HCT116 (cell line): ENCODE data around the gene TMPRSS13. TPM values are rescaled to one million over a fixed set of nuclear protein-coding genes. Genes with fewer than 3 reads are reported as not detected.

Experiments used
- ATAC-seq: fragments of 200-7000 bp; cut with Tn5 transposase; 2 replicates; pipeline ENCODE4 v1.9.1; 2020; ENCODE audit warnings: mild to moderate bottlenecking, moderate library complexity
- BruUV-seq: library from RNA; stranded (reverse); fragments of 400-500 nt; replicated peaks from 2 replicates; lab custom pipeline; 2021; lab: Mats Ljungman, UMichigan
- CTCF ChIA-PET: fragments of 300-600 bp; sonication (Branson Sonifier 250); formaldehyde crosslinking; loops from one replicate; lab custom pipeline; 2021; ENCODE audit warnings: antibody characterized with exemption; lab: Charles Lee
- POLR2A ChIA-PET: fragments of 300-600, 350-600 bp; sonication (Branson Sonifier 250); formaldehyde crosslinking; loops from one replicate; lab custom pipeline; 2021; ENCODE audit warnings: antibody characterized with exemption; lab: Charles Lee
- RAD21 ChIA-PET, 2 experiments: fragments of 300-600 bp; sonication (Branson Sonifier 250); formaldehyde crosslinking; loops; one replicate each; lab custom pipeline; 2023; ENCODE audit warnings: low total read pairs in 2 of 2; ENCODE audit not compliant: uncharacterized antibody in 2 of 2, unreplicated experiment in 2 of 2, low non-redundant PET in 1 of 2; lab: Charles Lee
- DNase-seq: peaks from one replicate; pipeline ENCODE4 v3.0.0-alpha.2; 2010; ENCODE audit warnings: low read depth, low spot score
- H2AFZ ChIP-seq: fragments of 200-600 bp; shearing (Covaris generic), sonication (generic); 2 replicates; pipeline ENCODE4 v1.6.1; 2017; ENCODE audit warnings: low read depth, mixed run types, mixed read lengths, antibody characterized with exemption, low read length; ENCODE audit not compliant: poor library complexity, severe bottlenecking
- H3K27ac ChIP-seq: 2 replicates; pipeline ENCODE4 v1.5.1; 2012; ENCODE audit warnings: low read depth, low read length
- H3K27me3 ChIP-seq: fragments of 200-600 bp; sonication (generic); 2 replicates; pipeline ENCODE4 v1.6.1; 2016; ENCODE audit warnings: mixed run types, low read length, mixed read lengths; ENCODE audit not compliant: insufficient read depth
- H3K36me3 ChIP-seq, 2 experiments: fragments of 200-500 bp in 1 of 2; fragments of 200-600 bp in 1 of 2; sonication (Bioruptor generic) in 1 of 2; sonication (generic) in 1 of 2; 2 replicates each; pipeline versions ENCODE4 v1.5.1 to v1.6.1; 2014 to 2016; ENCODE audit warnings: low read length in 2 of 2, inconsistent platforms in 1 of 2, mixed read lengths in 1 of 2, mixed run types in 1 of 2; ENCODE audit not compliant: insufficient read depth in 2 of 2, control insufficient read depth in 1 of 2
- H3K4me1 ChIP-seq, 2 experiments: fragments of 200-600 bp in 1 of 2; sonication (generic) in 1 of 2; 2 replicates each; pipeline versions ENCODE4 v1.5.1 to v1.6.1; 2012 to 2017; ENCODE audit warnings: low read length in 2 of 2, inconsistent platforms in 1 of 2, mild to moderate bottlenecking in 1 of 2, mixed read lengths in 1 of 2, mixed run types in 1 of 2, moderate library complexity in 1 of 2; ENCODE audit not compliant: insufficient read depth in 2 of 2, control insufficient read depth in 1 of 2
- H3K4me2 ChIP-seq: fragments of 200-600 bp; sonication (generic); 2 replicates; pipeline ENCODE4 v1.6.1; 2017; ENCODE audit warnings: mixed run types, low read length, mixed read lengths
- H3K4me3 ChIP-seq, 2 experiments: fragments of 200-600 bp in 1 of 2; sonication (generic) in 1 of 2; replicated peaks in 1 of 2; 2 replicates each; pipeline ENCODE4 v1.5.1; 2011 to 2016; ENCODE audit warnings: low read length in 2 of 2, control low read depth in 1 of 2, low read depth in 1 of 2, mild to moderate bottlenecking in 1 of 2, mixed read lengths in 1 of 2, mixed run types in 1 of 2
- H3K79me2 ChIP-seq: fragments of 200-600 bp; sonication (generic); 2 replicates; pipeline ENCODE4 v1.6.1; 2017; ENCODE audit warnings: mild to moderate bottlenecking, mixed run types, low read length, moderate library complexity, mixed read lengths; ENCODE audit not compliant: insufficient read depth
- H3K9ac ChIP-seq: fragments of 200-600 bp; sonication (generic); 2 replicates; pipeline ENCODE4 v1.6.1; 2016; ENCODE audit warnings: low read length, mixed read lengths
- H3K9me2 ChIP-seq: fragments of 200-600 bp; sonication (generic), shearing (Covaris generic); 2 replicates; pipeline ENCODE4 v1.6.1; 2017; ENCODE audit warnings: mixed run types, mild to moderate bottlenecking, moderate library complexity; ENCODE audit not compliant: insufficient read depth
- H3K9me3 ChIP-seq, 2 experiments: fragments of 200-500 bp in 1 of 2; fragments of 200-600 bp in 1 of 2; sonication (Bioruptor generic) in 1 of 2; sonication (generic) in 1 of 2; 2 replicates each; pipeline ENCODE4 v1.6.1; 2014 to 2017; ENCODE audit warnings: low read length in 2 of 2, mixed read lengths in 2 of 2, inconsistent platforms in 1 of 2, low read depth in 1 of 2, mild to moderate bottlenecking in 1 of 2, mixed run types in 1 of 2, moderate library complexity in 1 of 2; ENCODE audit not compliant: control insufficient read depth in 1 of 2, insufficient read depth in 1 of 2
- H4K20me1 ChIP-seq: fragments of 200-600 bp; sonication (generic), shearing (Covaris generic); 2 replicates; pipeline ENCODE4 v1.6.1; 2017; ENCODE audit warnings: mixed run types, mild to moderate bottlenecking, moderate library complexity; ENCODE audit not compliant: insufficient read depth
- CBX3 ChIP-seq: IDR thresholded peaks from 2 replicates; pipeline ENCODE4 v1.6.1; 2012; ENCODE audit warnings: low read depth
- MAX ChIP-seq: IDR thresholded peaks from 2 replicates; pipeline ENCODE4 v1.6.1; 2012
- POLR2AphosphoS5 ChIP-seq: IDR thresholded peaks from 2 replicates; pipeline ENCODE4 v1.6.1; 2011; ENCODE audit warnings: mild to moderate bottlenecking, low read depth, low read length, moderate library complexity
- SRF ChIP-seq: IDR thresholded peaks from 2 replicates; pipeline ENCODE4 v1.6.1; 2012; ENCODE audit warnings: low read depth
- intact Hi-C: fragments of 100-400 bp; cut with micrococcal nuclease; formaldehyde crosslinking; loops from 2 replicates; pipeline ENCODE4 v1.10.0; 2022
- total RNA-seq: library from RNA; stranded (reverse); gene quantifications from one replicate; pipeline ENCODE4 v1.2.1, GENCODE V29; 2021; ENCODE audit not compliant: unreplicated experiment

TMPRSS13 gene
- total RNA-seq, 1 experiment from 2014 or later, result 0.52 TPM

GRCh38 chr11:117852309-117852708 lies 76.9 kb downstream of the TMPRSS13 start:
- CTCF ChIA-PET, result no interaction called here
- Histone ChIP-seq H3K27me3 (no peaks in the 10 kb centered on the region), H3K36me3 (no peaks in the 10 kb centered on the region), H3K27ac (no peak overlapping the region), H3K9ac (no peak overlapping the region), H4K20me1 (no peaks in the 10 kb centered on the region), H3K4me1 (no peaks in the 10 kb centered on the region), H3K4me2 (no peak overlapping the region), H3K9me3 (peaks cover 0 to 13% of the 10 kb centered on the region in 2 experiments; a peak in 1 of 4 replicates), H3K4me3 (no peak overlapping the region), H3K9me2 (no peaks in the 10 kb centered on the region), H2AFZ (no peak overlapping the region), H3K79me2 (no peaks in the 10 kb centered on the region)
- no peak for DNase-seq
- RAD21 ChIA-PET, result no interaction called here
- no TSS peak for BruUV-seq
- TF ChIP-seq CBX3 (0 out of 2 replicates have a peak, but pooled peaks have one; percentile 42), POLR2AphosphoS5 (no peak)
- POLR2A ChIA-PET, result no interaction called here
- intact Hi-C loops, result no loop called here
- no peak for ATAC-seq

- H3K4me3 ChIP-seq, result no peak overlapping the region
- no peaks in the 10 kb centered on the region for H3K79me2 ChIP-seq
- no peak overlapping the region for H2AFZ ChIP-seq
- no peaks in the 10 kb centered on the region for H3K4me1 ChIP-seq
- CTCF ChIA-PET, result no interaction called here
- no peaks in the 10 kb centered on the region for H4K20me1 ChIP-seq
- intact Hi-C loops, result no loop called here
- POLR2A ChIA-PET, result no interaction called here
- ATAC-seq, result no peak
- no peaks in the 10 kb centered on the region for H3K27me3 ChIP-seq
- no peaks in the 10 kb centered on the region for H3K9me2 ChIP-seq
- no peak overlapping the region for H3K4me2 ChIP-seq
- H3K9me3 ChIP-seq, result peaks cover 0 to 13% of the 10 kb centered on the region in 2 experiments; a peak in 1 of 4 replicates
- RAD21 ChIA-PET, result no interaction called here
- no peak for DNase-seq
- BruUV-seq, result no TSS peak
- 0 out of 2 replicates have a peak, but pooled peaks have one; percentile 8 for TF ChIP-seq SRF
- no peak for TF ChIP-seq MAX
- TF ChIP-seq, all 23 proteins: peak for 1
- H3K9ac ChIP-seq, result no peak overlapping the region
- H3K27ac ChIP-seq, result no peak overlapping the region
- H3K36me3 ChIP-seq, result no peaks in the 10 kb centered on the region
Measured at GRCh38 chr11:117851852-117852251, 77.3 kb downstream of the TMPRSS13 start.
